Smooth muscle cell (in vitro differentiated cells): ENCODE results near the gene RCBTB2. TPM values are rescaled to one million over a fixed set of nuclear protein-coding genes. Genes with fewer than 3 reads are reported as not detected.

ENCODE experiments used
- DNase-seq: peaks from one replicate; lab custom pipeline; 2025; ENCODE audit not compliant: unreplicated experiment; lab: John Stamatoyannopoulos, UW
- H2AFZ ChIP-seq: fragments of 200-600 bp; sonication (generic); 2 replicates; pipeline ENCODE4 v1.6.0; 2016; ENCODE audit warnings: antibody characterized with exemption, low read depth, mild to moderate bottlenecking
- H3F3A ChIP-seq: fragments of 200-600 bp; sonication (generic); 2 replicates; pipeline ENCODE4 v1.6.0; 2017; ENCODE audit warnings: antibody characterized with exemption, low read depth
- H3K27ac ChIP-seq: fragments of 200-600 bp; sonication (generic); 2 replicates; pipeline ENCODE4 v1.5.1; 2016; ENCODE audit warnings: low read depth, mild to moderate bottlenecking
- H3K27me3 ChIP-seq: fragments of 200-600 bp; sonication (generic); 2 replicates; pipeline ENCODE4 v1.6.1; 2016; ENCODE audit warnings: low read depth, mild to moderate bottlenecking
- H3K36me3 ChIP-seq: fragments of 200-600 bp; sonication (generic); 2 replicates; pipeline ENCODE4 v1.5.1; 2016; ENCODE audit warnings: low read depth
- H3K4me1 ChIP-seq: fragments of 200-600 bp; sonication (generic); 2 replicates; pipeline ENCODE4 v1.5.1; 2016; ENCODE audit warnings: low read depth
- H3K4me2 ChIP-seq: fragments of 200-600 bp; sonication (generic); 2 replicates; pipeline ENCODE4 v1.6.0; 2016; ENCODE audit warnings: mild to moderate bottlenecking
- H3K4me3 ChIP-seq: fragments of 200-600 bp; sonication (generic); 2 replicates; pipeline ENCODE4 v1.5.1; 2016; ENCODE audit warnings: mild to moderate bottlenecking
- H3K79me2 ChIP-seq: fragments of 200-600 bp; sonication (generic); 2 replicates; pipeline ENCODE4 v1.6.0; 2016; ENCODE audit warnings: low read depth, mild to moderate bottlenecking
- H3K9ac ChIP-seq: fragments of 200-600 bp; sonication (generic); 2 replicates; pipeline ENCODE4 v1.6.0; 2016; ENCODE audit warnings: low read depth
- H3K9me3 ChIP-seq: fragments of 200-600 bp; sonication (generic); replicated peaks from 2 replicates; pipeline ENCODE4 v1.5.1; 2016; ENCODE audit warnings: low read depth
- H4K20me1 ChIP-seq: fragments of 200-600 bp; sonication (generic); 2 replicates; pipeline ENCODE4 v1.6.0; 2016; ENCODE audit warnings: low read depth
- WGBS: methylation state at CpG from one replicate; pipeline ENCODE4 v1.1.7; 2016; ENCODE audit warnings: low lambda C conversion rate; 5-methylcytosine and 5-hydroxymethylcytosine counted together
- polyA plus RNA-seq: library from polyadenylated mRNA; unstranded; fragments of >200 nt; fragmentation: Nextera tagmentation; extraction: Ambion mirVana; gene quantifications from 2 replicates; pipeline ENCODE4 v1.2.1, GENCODE V29; 2016
- total RNA-seq: library from RNA; depleted of rRNA; stranded (reverse); fragments of >200 nt; gene quantifications from 2 replicates; pipeline ENCODE4 v1.2.3, GENCODE V29; 2014
- TF ChIP-seq, protein P1 (sequence below): fragments of 200-600 bp; sonication (generic); IDR thresholded peaks from 2 replicates; pipeline ENCODE4 v1.5.1; 2017; ENCODE audit warnings: borderline replicate concordance, mild to moderate bottlenecking, antibody characterized with exemption; ENCODE audit not compliant: insufficient read depth, poor library complexity, severe bottlenecking

RCBTB2 gene
- total and polyA plus RNA-seq, 2 experiments from 2014 or later: 3.7 to 5.0 TPM

DNA sequence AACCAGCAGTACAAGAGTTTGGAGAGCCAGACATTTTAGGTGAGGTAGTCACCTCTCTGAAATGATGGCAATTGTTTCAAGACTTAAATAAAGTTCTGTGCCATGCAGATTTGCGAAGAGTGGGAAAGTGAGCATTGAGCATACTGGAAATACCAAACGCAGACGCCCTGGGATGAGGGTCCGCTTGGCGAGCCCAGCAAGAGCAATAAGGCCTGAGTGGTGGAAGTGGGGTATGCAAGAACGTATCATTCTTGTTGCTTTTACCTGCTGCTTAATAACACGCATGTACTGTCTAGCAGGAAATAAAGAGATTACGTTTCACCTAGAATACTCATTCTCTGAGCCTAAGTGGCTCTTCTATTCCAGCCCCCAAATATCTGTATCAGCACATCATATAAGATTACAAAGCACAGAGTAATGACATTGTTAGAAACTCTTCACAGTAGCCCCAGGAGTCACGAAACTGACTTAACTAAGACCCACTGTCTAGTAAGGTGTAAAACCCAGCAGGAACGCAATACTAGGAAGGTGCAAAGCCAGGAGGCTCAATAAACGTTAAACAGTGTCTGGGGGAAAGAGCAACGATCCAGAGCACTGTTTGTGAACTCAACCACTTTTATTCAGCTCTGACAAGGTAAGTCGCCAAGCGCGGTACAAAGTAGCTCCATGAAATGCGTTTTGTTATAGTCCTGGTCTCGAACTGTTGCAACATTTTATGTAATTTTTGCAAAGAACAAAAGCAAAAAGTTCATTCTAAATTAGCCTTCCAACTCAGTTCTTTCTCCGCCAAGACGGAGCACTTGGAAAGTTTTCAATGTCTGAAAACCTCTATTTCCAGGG is 1.2 kb downstream of the RCBTB2 start:
- no peaks in the 10 kb centered on the region for H4K20me1 ChIP-seq
- WGBS: 67% methylated on average over 19 of the region's 19 CpGs

DNA sequence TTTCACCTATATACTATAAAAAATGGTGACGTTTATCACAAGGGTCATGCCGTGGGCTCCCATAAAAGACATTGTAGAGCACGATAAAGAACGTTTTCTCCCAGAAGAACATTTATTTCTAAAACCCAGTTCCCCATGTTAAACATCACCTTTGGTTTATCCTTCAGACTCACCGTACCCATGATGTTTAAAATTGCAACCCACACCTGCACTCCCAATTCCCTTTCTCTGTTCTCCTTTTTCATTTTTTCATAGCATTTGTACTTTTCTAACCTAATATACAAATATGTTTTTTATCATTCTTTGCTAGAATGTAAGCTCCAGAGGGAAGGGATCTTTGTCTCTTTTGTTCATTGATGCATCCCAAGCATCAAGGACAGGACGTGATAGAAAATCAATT is 2.0 kb downstream of the RCBTB2 start:
- TF ChIP-seq, protein P1, sequence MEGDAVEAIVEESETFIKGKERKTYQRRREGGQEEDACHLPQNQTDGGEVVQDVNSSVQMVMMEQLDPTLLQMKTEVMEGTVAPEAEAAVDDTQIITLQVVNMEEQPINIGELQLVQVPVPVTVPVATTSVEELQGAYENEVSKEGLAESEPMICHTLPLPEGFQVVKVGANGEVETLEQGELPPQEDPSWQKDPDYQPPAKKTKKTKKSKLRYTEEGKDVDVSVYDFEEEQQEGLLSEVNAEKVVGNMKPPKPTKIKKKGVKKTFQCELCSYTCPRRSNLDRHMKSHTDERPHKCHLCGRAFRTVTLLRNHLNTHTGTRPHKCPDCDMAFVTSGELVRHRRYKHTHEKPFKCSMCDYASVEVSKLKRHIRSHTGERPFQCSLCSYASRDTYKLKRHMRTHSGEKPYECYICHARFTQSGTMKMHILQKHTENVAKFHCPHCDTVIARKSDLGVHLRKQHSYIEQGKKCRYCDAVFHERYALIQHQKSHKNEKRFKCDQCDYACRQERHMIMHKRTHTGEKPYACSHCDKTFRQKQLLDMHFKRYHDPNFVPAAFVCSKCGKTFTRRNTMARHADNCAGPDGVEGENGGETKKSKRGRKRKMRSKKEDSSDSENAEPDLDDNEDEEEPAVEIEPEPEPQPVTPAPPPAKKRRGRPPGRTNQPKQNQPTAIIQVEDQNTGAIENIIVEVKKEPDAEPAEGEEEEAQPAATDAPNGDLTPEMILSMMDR: no peak
- H2AFZ ChIP-seq: no peak overlapping the region
- H3F3A ChIP-seq: no peaks in the 10 kb centered on the region

More for the DNA sequence above, 1.2 kb downstream of the RCBTB2 start:
- H3K27ac ChIP-seq: peak overlapping the region; percentile 83
- peak overlapping the region; percentile 89 for H3K9ac ChIP-seq
- no peaks in the 10 kb centered on the region for H3K9me3 ChIP-seq
- H2AFZ ChIP-seq: peak overlapping the region; percentile 100
- H3K4me1 ChIP-seq: peaks cover 11% of the 10 kb centered on the region
- no peak for DNase-seq
- H3K4me3 ChIP-seq: peak overlapping the region; percentile 95
- no peaks in the 10 kb centered on the region for H3K36me3 ChIP-seq
- no peaks in the 10 kb centered on the region for H3K79me2 ChIP-seq
- no peaks in the 10 kb centered on the region for H3K27me3 ChIP-seq
- TF ChIP-seq, protein P1: no peak
- no peaks in the 10 kb centered on the region for H3F3A ChIP-seq
- H3K4me2 ChIP-seq: peak overlapping the region; percentile 97

DNA sequence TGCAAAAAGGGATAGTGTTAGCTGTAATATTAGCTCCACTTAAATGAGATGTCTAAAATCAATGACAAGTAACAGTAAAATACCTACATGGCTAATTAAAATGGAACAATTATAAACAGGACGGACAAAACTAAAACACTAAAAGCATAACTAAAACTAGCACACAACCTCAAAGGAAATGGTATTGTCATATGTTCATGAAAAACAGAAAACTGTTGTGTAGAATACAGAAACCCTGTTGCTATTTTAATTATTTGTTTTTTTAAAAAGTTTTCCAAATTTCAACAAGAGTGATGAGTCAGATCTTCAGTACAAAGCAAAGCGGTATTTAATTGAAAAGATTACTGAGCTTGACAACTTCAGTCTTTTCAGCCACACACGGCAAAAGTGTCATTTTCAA is 4.2 kb downstream of the RCBTB2 start:
- Histone ChIP-seq H2AFZ (no peak overlapping the region), H3K4me3 (no peak overlapping the region), H3K36me3 (no peaks in the 10 kb centered on the region), H3K9ac (no peak overlapping the region), H3K79me2 (no peaks in the 10 kb centered on the region), H3K4me1 (peaks cover 6% of the 10 kb centered on the region), H3F3A (no peaks in the 10 kb centered on the region), H4K20me1 (no peaks in the 10 kb centered on the region), H3K9me3 (no peaks in the 10 kb centered on the region), H3K4me2 (no peak overlapping the region), H3K27me3 (no peaks in the 10 kb centered on the region), H3K27ac (no peak overlapping the region)
- TF ChIP-seq, protein P1: no peak
- 81% methylated on average over 3 of the region's 3 CpGs for WGBS
- no peak for DNase-seq

More for the DNA sequence above, 2.0 kb downstream of the RCBTB2 start:
- H4K20me1 ChIP-seq: no peaks in the 10 kb centered on the region
- no peak overlapping the region for H3K4me3 ChIP-seq
- no peaks in the 10 kb centered on the region for H3K79me2 ChIP-seq
- H3K4me1 ChIP-seq: peaks cover 11% of the 10 kb centered on the region
- H3K36me3 ChIP-seq: no peaks in the 10 kb centered on the region
- H3K27ac ChIP-seq: no peak overlapping the region
- no peak overlapping the region for H3K4me2 ChIP-seq
- H3K9ac ChIP-seq: no peak overlapping the region
- no peaks in the 10 kb centered on the region for H3K27me3 ChIP-seq
- no peaks in the 10 kb centered on the region for H3K9me3 ChIP-seq
- WGBS: 95% methylated on average over 6 of the region's 6 CpGs
- DNase-seq: no peak
